Motor neuron (in vitro differentiated cells): ENCODE data around the gene USP17L10. TPM values are rescaled to one million over a fixed set of nuclear protein-coding genes. Genes with fewer than 3 reads are reported as not detected.
"Not testable (repeated sequence)": the region's sequence is repeated elsewhere in the genome, so short reads cannot be mapped to it uniquely, and the experiment has no call there.

Source experiments
- ATAC-seq, 8 experiments: fragments of 200-7000 bp; cut with Tn5 transposase; replicated peaks in 6 of 8; 2 replicates each; pipeline ENCODE4 v1.8.0; 2021; ENCODE audit warnings: mild to moderate bottlenecking in 8 of 8, moderate library complexity in 8 of 8
- H3K27ac ChIP-seq, 2 donors: fragments of 250-450 bp; sonication (Bioruptor Pico); 2 replicates each; pipeline ENCODE4 v1.9.0; 2021; ENCODE audit warnings: antibody characterized with exemption in 2 of 2, mild to moderate bottlenecking in 2 of 2, moderate library complexity in 1 of 2
- H3K4me1 ChIP-seq, 2 donors: fragments of 250-450 bp; sonication (Bioruptor Pico); replicated peaks in 1 of 2; 2 replicates each; pipeline ENCODE4 v1.6.1; 2021; ENCODE audit warnings: antibody characterized with exemption in 2 of 2, mild to moderate bottlenecking in 2 of 2, moderate library complexity in 1 of 2
- H3K4me3 ChIP-seq, 5 donors: fragments of 250-450 bp; sonication (Bioruptor Pico); 2 replicates each; pipeline ENCODE4 v1.9.0; 2021; ENCODE audit warnings: antibody characterized with exemption in 5 of 5, mild to moderate bottlenecking in 5 of 5, moderate library complexity in 4 of 5
- WGBS, 10 experiments: fragments of 450-650 bp; shearing (Covaris generic); methylation state at CpG; one replicate each; pipeline ENCODE4 v1.0.0; 2022; 5-methylcytosine and 5-hydroxymethylcytosine counted together
- in situ Hi-C, 9 experiments: fragments of 400-800 bp; cut with MboI; loops; one replicate each; pipeline ENCODE4 v1.15.0; 2021; ENCODE audit warnings: low sequenced_read_pairs in 9 of 9, low pct_unique_long_range_greater_than_20kb in 2 of 9; ENCODE audit not compliant: unreplicated experiment in 9 of 9
- total RNA-seq, 8 experiments: library from RNA; unstranded; fragments of 300-600 nt; gene quantifications; 2 replicates each; pipeline versions ENCODE4 v1.2.3 to v1.2.4, GENCODE V29; 2022

Gene USP17L10
- total RNA-seq, 8 experiments from 2014 or later, result not detected

- H3K4me1 ChIP-seq, H3K27ac ChIP-seq, H3K4me3 ChIP-seq, in situ Hi-C loops, ATAC-seq: not testable (repeated sequence)
- no CpG with 5 or more reads among the region's 15 CpGs for WGBS, 10 experiments
Observed at GRCh38 chr4:9257824-9258223, 47.4 kb downstream of the USP17L10 start, which contains the start of gene USP17L20. TSS of gene USP17L20 (plus strand) at chr4:9258124. CDS start at chr4:9258124, 0 bp downstream.

Other genes with a start within 250 kb of the USP17L10 start
- gene FAM90A26, start 40.2 kb upstream of the USP17L10 start, total RNA-seq, result not detected
- under 1 TPM in 3 of 8 experiments, not detected in 5; 0.24 to 0.33 (median 0.29) TPM for gene USP17L11, start 4.7 kb downstream of the USP17L10 start, total RNA-seq
- gene USP17L12, start 9.5 kb downstream of the USP17L10 start, total RNA-seq, result not detected
- gene USP17L13, start 14.2 kb downstream of the USP17L10 start, total RNA-seq, result not detected
- under 1 TPM in 1 of 8 experiments, not detected in 7; 0.13 TPM for gene USP17L15, start 23.7 kb downstream of the USP17L10 start, total RNA-seq
- not detected for gene USP17L17, start 33.2 kb downstream of the USP17L10 start, total RNA-seq
- not detected for gene USP17L18, start 38.0 kb downstream of the USP17L10 start, total RNA-seq
- gene USP17L19, start 42.7 kb downstream of the USP17L10 start, total RNA-seq, result not detected
- not detected for gene USP17L20, start 47.5 kb downstream of the USP17L10 start, total RNA-seq
- gene USP17L21, start 52.2 kb downstream of the USP17L10 start, total RNA-seq, result not detected
- gene USP17L22, start 57.0 kb downstream of the USP17L10 start, total RNA-seq, result under 1 TPM in 1 of 8 experiments, not detected in 7; 0.19 TPM
- not detected for gene USP17L24, start 114.5 kb downstream of the USP17L10 start, total RNA-seq
- not detected for gene USP17L25, start 119.3 kb downstream of the USP17L10 start, total RNA-seq
- gene USP17L26, start 124.0 kb downstream of the USP17L10 start, total RNA-seq, result not detected
- not detected for gene USP17L5, start 128.7 kb downstream of the USP17L10 start, total RNA-seq
- gene USP17L27, start 133.5 kb downstream of the USP17L10 start, total RNA-seq, result not detected
- not detected for gene USP17L28, start 138.2 kb downstream of the USP17L10 start, total RNA-seq
- gene USP17L29, start 143.0 kb downstream of the USP17L10 start, total RNA-seq, result not detected
- not detected for gene USP17L30, start 152.5 kb downstream of the USP17L10 start, total RNA-seq
- gene DEFB131A, start 233.8 kb downstream of the USP17L10 start, total RNA-seq, result not detected